Right hindlimb (tissue), 1 donor: ENCODE data around the gene FRS3.
"Not testable (repeated sequence)": the region's sequence is repeated elsewhere in the genome, so short reads cannot be mapped to it uniquely, and the experiment has no call there.

Experiments
- DNase-seq: peaks from one replicate; pipeline ENCODE4 v3.0.0-alpha.2; 2018

Gene FRS3, protein sequence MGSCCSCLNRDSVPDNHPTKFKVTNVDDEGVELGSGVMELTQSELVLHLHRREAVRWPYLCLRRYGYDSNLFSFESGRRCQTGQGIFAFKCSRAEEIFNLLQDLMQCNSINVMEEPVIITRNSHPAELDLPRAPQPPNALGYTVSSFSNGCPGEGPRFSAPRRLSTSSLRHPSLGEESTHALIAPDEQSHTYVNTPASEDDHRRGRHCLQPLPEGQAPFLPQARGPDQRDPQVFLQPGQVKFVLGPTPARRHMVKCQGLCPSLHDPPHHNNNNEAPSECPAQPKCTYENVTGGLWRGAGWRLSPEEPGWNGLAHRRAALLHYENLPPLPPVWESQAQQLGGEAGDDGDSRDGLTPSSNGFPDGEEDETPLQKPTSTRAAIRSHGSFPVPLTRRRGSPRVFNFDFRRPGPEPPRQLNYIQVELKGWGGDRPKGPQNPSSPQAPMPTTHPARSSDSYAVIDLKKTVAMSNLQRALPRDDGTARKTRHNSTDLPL

DNA sequence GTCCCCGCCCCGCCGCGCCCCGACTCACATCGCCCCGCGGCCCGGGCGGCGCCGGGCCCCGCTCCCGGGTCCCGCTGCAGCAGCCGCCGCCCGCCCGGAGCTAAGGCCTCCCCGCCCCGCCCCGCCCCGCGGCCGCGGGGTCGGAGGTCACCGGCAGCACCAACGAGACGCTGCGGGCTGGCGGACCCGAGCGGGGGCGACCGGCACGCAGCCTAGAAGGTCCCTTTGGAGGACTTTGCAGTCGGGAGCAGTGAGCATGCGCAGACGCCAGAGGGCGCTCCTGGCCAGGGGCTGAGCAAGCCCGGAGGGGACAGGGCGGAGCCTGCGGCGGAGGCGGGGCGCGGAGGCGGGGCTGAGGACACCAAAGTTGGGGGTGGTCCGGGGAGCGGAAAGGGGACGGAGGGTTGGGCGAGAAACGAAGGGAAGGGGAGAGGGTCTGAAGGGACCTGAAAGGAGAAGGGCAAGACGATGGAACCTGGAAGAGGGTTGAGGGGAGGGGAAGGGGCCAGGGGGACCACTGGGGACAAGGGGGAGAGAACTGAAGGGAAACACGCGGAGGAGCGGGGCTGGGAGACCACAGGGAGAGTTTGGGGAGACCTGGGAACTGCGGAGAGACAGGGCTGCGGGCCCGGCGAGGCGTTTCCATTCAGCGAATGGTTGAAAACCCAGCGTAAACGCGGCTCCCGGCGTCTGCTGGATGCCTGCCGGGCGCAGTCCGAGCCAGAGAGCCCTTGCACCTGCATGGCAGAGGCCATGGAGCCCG lies at the start of gene FRS3:
FRS3 (minus strand) TSS at position 113 of the 763 bp plus-strand sequence. CDS start 2,913 bp downstream, outside the sequence.
- DNase-seq, result peak; percentile 98

DNA sequence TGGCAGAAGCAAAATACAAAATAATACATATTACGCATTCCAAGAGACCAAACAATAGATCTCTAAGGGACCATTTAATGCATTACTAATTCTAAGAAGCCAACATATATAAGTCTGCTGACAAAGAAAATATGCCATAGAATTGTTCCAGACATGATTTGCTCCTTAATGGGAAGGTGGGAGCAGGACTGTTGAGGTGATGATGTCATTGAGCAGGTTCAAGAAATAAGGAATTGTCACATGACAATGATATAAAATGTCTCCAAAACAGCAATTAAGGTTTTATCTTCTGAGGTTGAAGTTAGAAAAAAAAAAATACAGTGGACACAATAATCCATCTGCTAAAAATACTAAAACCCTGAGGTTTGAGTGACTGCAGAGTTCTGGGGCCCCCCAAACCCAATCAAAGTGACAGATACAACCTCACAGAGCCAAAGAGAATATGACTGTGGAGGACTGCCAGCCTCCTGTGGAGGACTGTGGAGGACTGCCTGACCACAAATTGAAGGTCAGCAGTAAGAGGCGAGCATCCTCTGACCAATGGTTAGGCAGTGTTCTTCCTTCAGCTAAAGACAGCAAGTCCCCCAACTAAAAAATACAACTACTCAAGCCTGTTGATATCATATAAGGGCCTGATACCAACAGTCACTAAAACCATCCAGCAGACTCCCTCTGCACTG lies 46.8 kb upstream of the FRS3 start:
- peak; percentile 23 for DNase-seq

DNA sequence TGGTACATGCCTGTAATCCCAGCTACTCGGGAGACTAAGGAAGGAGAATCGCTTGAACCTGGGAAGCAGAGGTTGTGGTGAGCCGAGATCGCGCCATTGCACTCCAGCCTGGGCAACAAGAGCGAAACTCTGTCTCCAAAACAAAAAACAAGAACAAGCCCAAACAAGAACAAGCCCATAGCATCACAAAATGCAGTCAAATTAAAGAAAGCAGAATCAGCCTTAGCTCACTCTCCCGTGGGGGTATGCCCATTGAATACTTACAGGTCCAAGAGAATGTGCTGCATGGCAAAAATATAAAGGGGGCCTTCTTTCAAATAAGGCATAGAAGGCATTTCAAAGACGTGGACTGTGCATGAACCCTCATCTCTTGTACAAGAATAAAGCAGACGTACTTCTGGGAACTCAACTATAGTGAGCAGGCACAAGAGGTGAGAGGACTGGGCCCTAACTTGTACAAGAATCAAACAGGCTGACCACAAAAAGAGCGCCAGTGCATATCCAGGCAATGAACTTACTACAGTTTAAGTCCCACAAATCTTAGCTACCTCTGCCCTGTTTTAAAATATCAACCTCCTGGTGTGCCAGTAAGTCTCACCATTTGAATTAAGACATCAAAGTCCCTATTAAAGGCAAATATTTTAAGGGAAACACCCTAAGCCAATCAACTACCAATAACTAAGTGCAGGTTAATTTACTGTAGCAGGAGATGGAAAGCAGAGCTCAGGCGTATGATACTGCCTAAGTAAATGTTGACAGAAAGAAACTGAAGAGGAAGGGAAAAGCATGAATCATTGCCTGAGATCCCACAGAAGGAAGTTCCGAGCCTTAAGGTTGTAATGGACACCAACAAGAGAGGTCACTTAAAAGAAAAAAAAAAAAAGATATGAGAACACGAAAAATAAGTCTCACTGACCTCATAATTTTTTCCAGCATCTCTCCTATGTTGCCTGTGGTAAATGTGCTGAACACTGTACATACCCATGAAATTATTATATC lies 45.2 kb upstream of the FRS3 start:
- no peak for DNase-seq

DNA sequence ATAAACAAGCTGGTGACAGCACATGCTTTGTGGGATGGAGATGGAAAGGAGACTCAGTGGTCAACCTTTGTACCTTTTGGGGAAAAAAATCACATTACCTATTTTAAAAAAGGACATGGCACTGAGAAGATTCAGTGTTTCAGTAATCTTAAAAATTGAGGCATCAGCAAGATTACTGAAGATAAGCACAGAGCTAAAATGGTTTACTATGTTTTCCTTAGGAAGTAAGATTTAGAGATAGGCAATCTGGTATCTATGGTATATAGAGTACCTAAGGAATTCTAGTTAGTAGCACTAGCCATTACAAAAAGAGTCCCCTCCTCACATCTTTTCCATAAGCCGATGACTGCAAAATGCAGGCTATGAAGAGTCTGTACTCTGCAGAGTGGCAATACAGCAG lies 43.5 kb upstream of the FRS3 start:
- no peak for DNase-seq

DNA sequence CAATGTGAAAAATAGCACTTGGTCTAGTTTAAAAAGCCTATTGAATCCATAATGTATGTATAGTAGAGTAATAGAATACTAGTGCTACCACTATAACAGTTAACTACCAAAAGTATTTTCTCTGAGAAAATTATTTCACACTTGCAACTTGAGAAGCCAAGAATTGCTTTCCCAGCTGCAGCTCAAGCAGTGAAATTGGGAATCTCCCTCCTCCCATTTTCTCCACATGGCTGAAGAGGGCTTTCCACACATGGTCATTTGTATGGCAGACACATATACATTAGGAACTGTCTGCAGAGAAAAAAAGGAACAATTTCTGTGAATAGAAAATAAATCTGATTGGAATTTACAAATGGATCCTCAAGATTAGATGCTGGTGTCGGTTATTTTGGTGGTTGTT lies 42.3 kb upstream of the FRS3 start:
- no peak for DNase-seq

DNA sequence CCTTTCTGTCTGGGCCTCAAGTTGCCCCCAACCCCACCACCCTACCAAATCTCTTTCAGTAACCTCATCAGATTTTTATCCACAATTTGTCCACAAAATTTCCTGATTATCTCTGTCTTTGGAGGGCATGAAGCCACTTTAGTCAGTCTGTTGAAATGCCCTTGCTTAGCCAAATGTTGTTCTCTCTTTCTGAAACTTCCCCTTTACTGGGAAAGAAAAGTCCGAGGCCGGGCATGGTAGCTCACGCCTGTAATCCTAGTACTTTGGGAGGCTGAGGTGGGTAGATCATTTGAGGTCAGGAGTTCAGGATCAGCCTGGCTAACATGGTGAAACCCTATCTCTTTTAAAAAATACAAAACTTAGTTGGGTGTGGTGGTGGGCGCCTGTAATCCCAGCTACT lies 41.6 kb upstream of the FRS3 start:
- no peak for DNase-seq

DNA sequence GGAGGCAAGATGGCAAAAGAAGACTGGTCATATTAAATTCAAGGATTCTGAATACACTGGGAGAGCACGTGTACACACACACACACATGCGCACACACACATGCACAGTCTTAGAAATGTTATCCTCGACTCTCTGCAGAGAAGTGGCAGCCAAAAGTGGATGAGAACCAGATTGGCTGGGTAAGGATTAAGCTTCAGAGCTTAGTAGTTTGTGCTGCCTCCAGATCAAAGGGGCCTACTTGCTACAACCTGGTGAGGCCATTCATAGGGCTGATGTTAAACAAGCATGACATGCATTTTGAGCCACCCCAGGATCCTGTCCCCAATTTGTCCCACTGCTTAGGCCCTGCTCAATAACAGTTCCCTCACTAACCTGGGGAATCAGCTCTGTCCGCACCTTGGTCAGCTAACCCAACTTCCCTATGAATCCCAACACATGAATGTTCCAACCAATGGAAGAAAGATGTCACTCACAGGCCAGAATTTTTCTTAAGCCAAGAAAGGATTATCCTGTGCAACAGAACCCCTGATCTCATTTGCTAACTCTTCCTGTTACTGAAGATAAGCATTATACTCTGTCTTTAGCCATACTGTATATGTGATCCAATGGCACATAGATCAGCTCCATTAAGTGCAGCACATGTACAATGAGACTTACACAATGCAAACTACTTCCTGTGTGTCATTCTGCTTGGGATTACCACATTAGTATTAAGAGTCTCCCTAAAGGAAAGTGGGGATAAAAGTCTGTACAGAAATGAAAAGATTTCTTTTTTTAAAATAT lies 38.8 kb upstream of the FRS3 start:
- DNase-seq, result no peak

DNA sequence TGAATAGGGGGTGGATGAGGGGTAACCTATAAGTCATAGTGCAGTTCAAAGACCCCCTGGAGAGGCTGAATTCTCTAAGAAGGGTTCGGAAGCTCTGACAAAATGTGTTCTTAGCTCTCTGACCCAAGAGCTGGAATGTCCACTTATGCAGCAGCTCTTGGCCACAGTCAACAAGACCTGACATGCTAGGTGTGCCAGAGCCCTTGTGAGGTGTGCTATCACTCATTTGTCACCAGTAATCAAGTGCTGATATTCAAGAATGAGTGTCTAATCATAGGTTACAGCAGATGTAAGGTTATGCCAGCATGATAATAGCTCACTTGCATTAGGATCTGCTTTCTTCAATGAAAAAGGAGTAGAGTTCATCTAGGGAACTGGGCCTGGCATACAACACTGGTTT lies 35.9 kb upstream of the FRS3 start:
- no peak for DNase-seq

DNA sequence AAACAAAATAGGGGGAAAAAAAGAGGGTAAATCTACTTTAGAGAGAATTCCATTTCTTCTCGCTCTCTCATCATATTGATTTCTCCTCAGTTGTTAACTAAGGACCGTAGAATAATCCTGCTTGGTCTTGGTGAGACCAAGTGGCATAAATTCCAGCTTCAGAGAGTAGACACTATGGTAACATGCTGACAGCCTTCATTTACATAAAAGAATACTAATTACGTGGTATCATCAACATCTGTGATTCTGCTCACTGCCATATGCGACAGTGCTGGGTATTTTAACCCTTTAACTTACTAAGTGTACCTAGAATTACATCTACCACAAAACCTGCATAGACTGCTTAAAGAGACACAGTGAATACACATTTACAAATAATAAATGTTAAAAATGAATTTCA lies 34.9 kb upstream of the FRS3 start:
- no peak for DNase-seq

DNA sequence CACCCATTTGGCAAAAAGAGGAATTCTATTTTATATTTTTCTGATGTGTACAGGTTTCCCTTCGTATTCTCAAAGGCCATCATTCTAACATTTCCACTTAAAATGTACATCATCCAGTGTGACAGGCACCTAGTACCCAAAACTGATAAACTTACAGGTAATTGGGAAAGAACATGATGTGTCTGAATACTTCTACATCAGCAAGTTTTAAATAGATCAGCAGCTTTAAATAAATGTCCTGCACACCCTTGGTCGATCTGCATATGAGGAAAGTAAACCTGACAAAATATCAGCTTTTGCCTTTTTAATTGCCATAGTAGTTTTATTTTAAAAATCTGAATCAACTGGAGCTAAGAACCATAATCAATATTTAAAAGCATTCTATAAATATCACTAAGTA lies 34.3 kb upstream of the FRS3 start:
- no peak for DNase-seq

DNA sequence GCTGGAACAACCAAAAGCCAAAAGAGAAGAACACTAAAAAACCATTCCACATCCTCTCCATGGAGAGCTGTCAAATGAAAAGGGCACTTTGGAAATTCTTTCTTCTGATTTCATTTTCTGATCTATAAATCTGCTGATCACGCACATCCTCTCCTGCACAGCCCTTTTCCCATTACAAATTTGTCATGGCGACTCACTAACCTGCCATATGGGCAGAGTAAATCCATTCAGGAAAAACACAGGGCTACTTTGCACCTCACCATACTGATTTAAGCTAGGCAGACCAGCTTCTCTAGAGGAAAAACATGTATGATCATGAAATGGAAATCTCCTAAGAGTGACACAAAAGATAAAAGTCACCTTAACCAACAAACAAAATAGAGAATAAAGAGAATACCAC lies 33.8 kb upstream of the FRS3 start:
- DNase-seq, result no peak

DNA sequence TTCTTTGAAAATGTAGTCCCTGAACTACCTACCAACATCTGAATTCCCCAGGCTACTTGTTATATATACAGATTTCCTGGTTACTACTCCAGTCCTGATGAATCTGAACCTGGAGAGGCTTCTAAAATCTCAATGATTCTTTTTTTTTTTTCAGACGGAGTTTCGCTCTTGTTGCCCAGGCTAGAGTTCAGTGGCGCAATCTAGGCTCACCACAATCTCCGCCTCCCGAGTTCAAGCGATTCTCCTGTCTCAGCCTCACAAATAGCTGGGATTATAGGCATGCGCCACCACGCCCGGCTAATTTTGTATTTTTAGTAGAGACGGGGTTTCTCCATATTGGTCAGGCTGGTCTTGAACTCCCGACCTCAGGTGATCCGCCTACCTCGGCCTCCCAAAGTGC lies 32.2 kb upstream of the FRS3 start:
- not testable (repeated sequence) for DNase-seq

DNA sequence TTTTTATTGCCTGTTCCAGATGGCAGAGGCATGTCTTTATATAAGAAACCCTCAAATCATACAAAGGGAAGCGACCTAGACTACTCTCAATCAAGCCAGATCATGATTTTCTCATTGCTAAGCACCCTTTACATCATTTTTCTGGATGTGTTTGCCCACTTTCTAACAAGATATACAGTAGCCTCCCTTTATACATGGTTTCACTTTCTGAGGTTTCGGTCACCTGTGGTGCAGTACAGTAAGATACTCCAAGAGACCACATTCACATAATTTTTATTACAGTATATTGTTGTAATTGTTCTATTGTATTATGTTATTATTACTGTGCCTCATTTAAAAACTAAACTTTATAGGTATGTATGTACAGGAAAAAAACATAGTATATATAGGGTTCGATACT lies 31.4 kb upstream of the FRS3 start:
- no peak for DNase-seq

DNA sequence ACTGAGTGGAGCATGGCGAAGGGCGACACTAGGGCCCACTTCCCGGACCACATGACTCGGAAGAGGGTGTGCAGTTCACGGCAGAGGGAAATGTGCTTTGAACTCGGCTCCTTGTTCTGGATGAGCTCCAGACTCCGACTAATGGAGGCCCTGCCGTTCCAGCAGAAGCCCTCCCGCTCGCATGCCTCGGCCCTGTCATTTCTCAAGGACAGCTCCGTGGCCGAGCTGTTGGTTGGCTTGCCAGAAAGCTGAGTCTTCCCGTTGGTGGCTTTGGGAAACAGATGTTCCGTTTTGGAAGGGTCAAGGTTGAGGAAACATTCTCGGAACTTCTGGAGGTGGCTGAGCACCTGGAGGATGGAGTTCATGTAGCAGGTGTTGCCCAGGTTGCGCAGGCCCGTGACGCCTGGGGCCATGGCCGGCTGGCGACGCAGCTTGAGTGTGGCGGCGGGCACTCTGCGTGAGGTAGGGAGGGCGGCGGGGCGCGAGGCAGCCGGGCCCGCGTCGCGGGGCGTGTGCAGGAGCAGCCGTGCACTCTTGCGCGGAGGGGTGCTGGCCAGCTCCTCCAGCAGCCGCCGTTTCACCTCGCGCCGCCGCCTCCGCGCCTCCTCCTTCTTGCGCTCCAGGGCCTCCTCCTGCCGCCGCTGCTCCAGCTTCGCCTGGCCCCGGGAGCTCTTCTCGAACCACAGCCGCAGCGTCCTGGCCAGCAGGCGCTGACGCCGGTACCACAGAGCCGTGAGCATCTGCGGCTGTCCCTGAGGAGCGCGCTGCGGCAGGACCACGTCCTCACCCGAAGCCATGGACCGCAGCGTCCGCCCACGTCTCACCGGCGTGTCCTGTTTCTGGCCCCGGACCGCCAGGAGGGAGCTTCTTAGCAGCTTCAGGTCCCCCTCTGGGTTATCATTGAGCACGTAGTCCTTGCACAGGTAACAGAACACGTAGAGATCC lies 26.4 kb upstream of the FRS3 start:
- DNase-seq, result no peak

DNA sequence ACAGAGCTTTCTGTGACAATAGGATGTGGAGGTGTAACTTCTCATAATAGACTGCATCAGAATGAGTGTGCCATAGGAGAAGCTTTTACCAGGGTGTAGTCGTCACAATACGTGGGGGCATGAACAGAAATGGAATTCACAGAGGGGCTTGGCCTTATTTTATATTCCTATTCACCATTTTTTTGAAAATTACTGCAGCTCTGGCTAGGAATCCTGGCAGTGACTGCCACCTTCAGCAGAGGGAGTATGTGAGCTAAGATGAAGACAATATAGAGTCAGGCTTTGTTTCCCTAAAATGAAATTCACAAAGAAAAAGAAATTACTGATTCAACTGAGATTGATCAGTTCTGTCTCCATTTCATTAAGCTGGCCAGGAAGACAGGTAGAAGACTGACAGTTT lies 21.7 kb upstream of the FRS3 start:
- no peak for DNase-seq

DNA sequence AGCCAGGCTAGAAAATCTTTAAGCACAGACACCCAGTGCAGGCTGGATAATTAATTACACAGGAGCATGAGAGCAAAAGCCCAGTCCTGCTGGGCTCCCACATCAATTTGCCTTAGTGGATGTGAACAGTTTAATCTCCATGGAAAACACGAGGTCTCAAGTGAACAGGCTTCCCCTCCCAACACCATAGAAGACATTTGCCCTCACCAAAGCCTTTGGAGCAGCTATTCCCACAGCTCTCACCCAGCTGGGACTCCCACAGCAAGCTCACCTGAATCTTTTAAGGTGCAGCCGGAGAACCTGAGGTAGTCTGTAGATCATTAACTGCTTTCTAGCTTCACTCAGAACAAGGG lies 19.8 kb upstream of the FRS3 start:
- no peak for DNase-seq

DNA sequence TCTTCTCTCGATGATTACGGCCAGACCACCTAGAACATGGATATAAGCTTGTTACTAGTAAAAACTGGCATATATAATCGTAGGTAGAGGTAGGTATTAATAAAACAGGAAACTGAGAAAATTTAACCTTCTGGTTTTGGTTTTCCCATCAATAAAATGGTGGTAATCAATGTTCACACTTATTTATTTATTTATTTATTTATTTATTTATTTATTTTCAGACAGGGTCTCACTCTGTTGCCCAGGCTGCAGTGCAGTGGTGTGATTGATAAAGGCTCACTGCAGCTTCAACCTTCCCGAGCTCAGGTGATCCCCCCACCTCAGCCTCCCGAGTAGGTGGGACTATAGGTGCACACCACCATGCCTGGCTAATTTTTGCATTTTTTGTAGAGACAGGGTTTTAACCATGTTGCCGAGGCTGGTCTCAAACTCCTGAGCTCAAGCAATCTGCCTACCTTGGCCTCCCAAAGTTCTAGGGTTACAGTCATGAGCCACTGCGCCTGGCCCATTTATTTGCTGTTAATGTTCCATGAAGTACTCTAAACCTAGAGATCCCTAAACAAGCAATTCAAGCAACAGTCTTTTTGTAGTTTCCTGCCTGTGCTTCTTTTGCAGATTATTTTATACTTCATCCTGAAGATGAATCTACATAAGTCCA lies 19.3 kb upstream of the FRS3 start:
- DNase-seq, result no peak

DNA sequence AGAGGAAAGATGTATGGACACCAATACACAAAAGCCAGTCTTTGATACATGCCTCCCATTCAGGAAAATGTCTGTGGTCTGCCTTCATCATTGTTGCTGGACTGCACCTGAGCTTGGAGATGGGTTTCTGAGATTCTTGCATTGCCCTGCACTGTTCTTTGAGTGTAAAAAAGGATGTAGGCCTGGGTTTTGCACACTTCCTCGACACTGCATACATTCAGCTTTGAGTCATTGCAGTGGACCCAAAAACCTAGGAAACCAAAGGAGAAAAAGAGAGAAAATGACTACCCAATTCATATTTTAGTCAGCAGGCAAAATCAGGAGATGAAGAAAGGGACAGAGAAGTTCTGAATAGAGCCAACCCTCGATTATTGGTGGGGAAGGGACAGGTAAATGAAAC lies 16.8 kb upstream of the FRS3 start:
- no peak for DNase-seq

DNA sequence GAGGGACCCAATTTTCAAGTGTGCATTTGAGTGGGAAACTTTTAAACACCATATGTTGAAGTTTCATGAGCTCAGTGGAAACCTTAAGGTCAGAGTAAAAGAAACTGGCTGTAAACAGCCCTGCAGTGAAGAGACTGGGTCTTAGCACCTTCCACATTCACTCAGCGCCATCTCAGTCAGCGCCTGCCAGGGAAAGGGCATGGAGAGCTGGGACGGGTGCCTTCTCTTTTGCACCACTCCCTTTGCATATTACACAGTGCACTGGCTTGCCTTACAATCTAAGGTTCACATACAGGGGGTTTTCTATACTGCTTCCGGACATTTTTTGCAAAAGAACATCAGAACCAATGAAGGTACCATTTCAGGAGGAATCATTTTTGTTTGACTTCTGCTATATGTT lies 12.3 kb upstream of the FRS3 start:
- DNase-seq, result no peak

DNA sequence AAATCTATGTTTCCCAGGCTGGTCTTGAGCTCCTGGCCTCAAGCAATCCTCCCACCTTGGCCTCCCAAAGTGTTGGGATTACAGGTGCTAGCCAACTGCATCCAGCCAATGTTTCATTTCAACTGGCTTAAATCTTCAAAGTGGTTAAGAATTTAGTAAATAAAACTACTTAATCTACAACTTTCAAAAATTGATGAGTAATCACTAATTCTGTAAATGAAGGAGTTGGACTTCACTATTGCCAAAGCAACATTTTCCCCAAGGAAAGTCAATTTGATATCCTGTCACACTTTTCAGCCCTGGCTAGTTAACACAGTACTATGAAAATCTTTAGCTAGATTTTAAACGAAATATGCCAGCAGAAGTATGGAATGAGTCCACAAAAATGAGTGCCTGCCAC lies 11.6 kb upstream of the FRS3 start:
- no peak for DNase-seq
